ENCODE data around the gene MRPL11.
"Not testable (repeated sequence)": the region's sequence is repeated elsewhere in the genome, so short reads cannot be mapped to it uniquely, and the experiment has no call there.

The MRPL11 gene

GRCh38 chr11:66451663-66452062 is 13.0 kb upstream of the MRPL11 start:
- no peaks in the 10 kb centered on the region for H3K9me3 ChIP-seq (ENCODE audit: control insufficient read depth in 2 of 2, low read length in 2 of 2)
- H3K36me3 ChIP-seq (ENCODE audit: control insufficient read depth in 2 of 2, insufficient read depth in 2 of 2, low read length in 2 of 2), result no peaks in the 10 kb centered on the region
- H3K27ac ChIP-seq (ENCODE audit: low read length), result no peak overlapping the region
- no peak overlapping the region for H3K4me3 ChIP-seq (ENCODE audit: low read length in 2 of 2)
- no peaks in the 10 kb centered on the region for H3K4me1 ChIP-seq (ENCODE audit: control insufficient read depth, insufficient read depth, low read length)
- no peak overlapping the region for H3K9ac ChIP-seq (ENCODE audit: low read length in 2 of 2)
- H3K27me3 ChIP-seq (ENCODE audit: control insufficient read depth in 1 of 2, insufficient read depth in 2 of 2, low read length in 2 of 2), result no peaks in the 10 kb centered on the region

- Histone ChIP-seq H3K9ac (ENCODE audit: low read length in 2 of 2) (no peak overlapping the region), H3K4me3 (ENCODE audit: low read length in 2 of 2) (no peak overlapping the region), H3K27me3 (ENCODE audit: control insufficient read depth in 1 of 2, insufficient read depth in 2 of 2, low read length in 2 of 2) (no peaks in the 10 kb centered on the region), H3K36me3 (ENCODE audit: control insufficient read depth in 2 of 2, insufficient read depth in 2 of 2, low read length in 2 of 2) (no peaks in the 10 kb centered on the region), H3K9me3 (ENCODE audit: control insufficient read depth in 2 of 2, low read length in 2 of 2) (no peaks in the 10 kb centered on the region), H3K27ac (ENCODE audit: low read length) (no peak overlapping the region), H3K4me1 (ENCODE audit: control insufficient read depth, insufficient read depth, low read length) (no peaks in the 10 kb centered on the region)
These were observed 11.9 kb upstream of the MRPL11 start for GRCh38 chr11:66450560-66450959.

GRCh38 chr11:66448523-66448922 is 9.9 kb upstream of the MRPL11 start:
- no peaks in the 10 kb centered on the region for H3K27me3 ChIP-seq (ENCODE audit: control insufficient read depth in 1 of 2, insufficient read depth in 2 of 2, low read length in 2 of 2)
- no peak overlapping the region for H3K4me3 ChIP-seq (ENCODE audit: low read length in 2 of 2)
- H3K27ac ChIP-seq (ENCODE audit: low read length), result no peak overlapping the region
- H3K9me3 ChIP-seq (ENCODE audit: control insufficient read depth in 2 of 2, low read length in 2 of 2), result no peaks in the 10 kb centered on the region
- no peak overlapping the region for H3K9ac ChIP-seq (ENCODE audit: low read length in 2 of 2)
- no peaks in the 10 kb centered on the region for H3K4me1 ChIP-seq (ENCODE audit: control insufficient read depth, insufficient read depth, low read length)
- no peaks in the 10 kb centered on the region for H3K36me3 ChIP-seq (ENCODE audit: control insufficient read depth in 2 of 2, insufficient read depth in 2 of 2, low read length in 2 of 2)

GRCh38 chr11:66447012-66447411 is 8.4 kb upstream of the MRPL11 start:
- Histone ChIP-seq H3K4me3 (ENCODE audit: low read length in 2 of 2) (no peak overlapping the region), H3K36me3 (ENCODE audit: control insufficient read depth in 2 of 2, insufficient read depth in 2 of 2, low read length in 2 of 2) (no peaks in the 10 kb centered on the region), H3K4me1 (ENCODE audit: control insufficient read depth, insufficient read depth, low read length) (no peaks in the 10 kb centered on the region), H3K27me3 (ENCODE audit: control insufficient read depth in 1 of 2, insufficient read depth in 2 of 2, low read length in 2 of 2) (no peaks in the 10 kb centered on the region), H3K9ac (ENCODE audit: low read length in 2 of 2) (no peak overlapping the region), H3K9me3 (ENCODE audit: control insufficient read depth in 2 of 2, low read length in 2 of 2) (no peaks in the 10 kb centered on the region), H3K27ac (ENCODE audit: low read length) (no peak overlapping the region)

- Histone ChIP-seq H3K4me1 (ENCODE audit: control insufficient read depth, insufficient read depth, low read length) (no peaks in the 10 kb centered on the region), H3K9ac (ENCODE audit: low read length in 2 of 2) (no peak overlapping the region), H3K4me3 (ENCODE audit: low read length in 2 of 2) (no peak overlapping the region), H3K36me3 (ENCODE audit: control insufficient read depth in 2 of 2, insufficient read depth in 2 of 2, low read length in 2 of 2) (no peaks in the 10 kb centered on the region), H3K27me3 (ENCODE audit: control insufficient read depth in 1 of 2, insufficient read depth in 2 of 2, low read length in 2 of 2) (no peaks in the 10 kb centered on the region), H3K9me3 (ENCODE audit: control insufficient read depth in 2 of 2, low read length in 2 of 2) (no peaks in the 10 kb centered on the region), H3K27ac (ENCODE audit: low read length) (no peak overlapping the region)
These were observed 5.0 kb upstream of the MRPL11 start for GRCh38 chr11:66443602-66444001.

- not testable (repeated sequence) for H3K27ac ChIP-seq (ENCODE audit: low read length); H3K9me3 ChIP-seq (ENCODE audit: control insufficient read depth in 2 of 2, low read length in 2 of 2); H3K4me3 ChIP-seq (ENCODE audit: low read length in 2 of 2); H3K4me1 ChIP-seq (ENCODE audit: control insufficient read depth, insufficient read depth, low read length); H3K9ac ChIP-seq (ENCODE audit: low read length in 2 of 2); H3K36me3 ChIP-seq (ENCODE audit: control insufficient read depth in 2 of 2, insufficient read depth in 2 of 2, low read length in 2 of 2); H3K27me3 ChIP-seq (ENCODE audit: control insufficient read depth in 1 of 2, insufficient read depth in 2 of 2, low read length in 2 of 2)
These were observed 2.3 kb upstream of the MRPL11 start for GRCh38 chr11:66440940-66441282.

GRCh38 chr11:66440101-66440939 is 1.7 kb upstream of the MRPL11 start:
- not testable (repeated sequence) for H3K27ac ChIP-seq (ENCODE audit: low read length); H3K27me3 ChIP-seq (ENCODE audit: control insufficient read depth in 1 of 2, insufficient read depth in 2 of 2, low read length in 2 of 2); H3K4me1 ChIP-seq (ENCODE audit: control insufficient read depth, insufficient read depth, low read length); H3K4me3 ChIP-seq (ENCODE audit: low read length in 2 of 2); H3K9me3 ChIP-seq (ENCODE audit: control insufficient read depth in 2 of 2, low read length in 2 of 2); H3K9ac ChIP-seq (ENCODE audit: low read length in 2 of 2)
- peaks cover 8 to 10% of the 10 kb centered on the region in 2 donors for H3K36me3 ChIP-seq (ENCODE audit: control insufficient read depth in 2 of 2, insufficient read depth in 2 of 2, low read length in 2 of 2)

- peaks cover 10% of the 10 kb centered on the region for H3K4me1 ChIP-seq (ENCODE audit: control insufficient read depth, insufficient read depth, low read length)
- H3K27me3 ChIP-seq (ENCODE audit: control insufficient read depth in 1 of 2, insufficient read depth in 2 of 2, low read length in 2 of 2), result no peaks in the 10 kb centered on the region
- H3K4me3 ChIP-seq (ENCODE audit: low read length in 2 of 2), result peak overlapping the region; percentile 92 to 95
- H3K27ac ChIP-seq (ENCODE audit: low read length), result peak overlapping the region; percentile 94
- peaks cover 14 to 15% of the 10 kb centered on the region in 2 donors for H3K36me3 ChIP-seq (ENCODE audit: control insufficient read depth in 2 of 2, insufficient read depth in 2 of 2, low read length in 2 of 2)
- peak overlapping the region; percentile 91 to 95 for H3K9ac ChIP-seq (ENCODE audit: low read length in 2 of 2)
- no peaks in the 10 kb centered on the region for H3K9me3 ChIP-seq (ENCODE audit: control insufficient read depth in 2 of 2, low read length in 2 of 2)
These were observed 607 bp downstream of the MRPL11 start for GRCh38 chr11:66437979-66438503.

GRCh38 chr11:66432597-66432996 is 6.1 kb downstream of the MRPL11 start:
- Histone ChIP-seq H3K36me3 (ENCODE audit: control insufficient read depth in 2 of 2, insufficient read depth in 2 of 2, low read length in 2 of 2) (peaks cover 14 to 15% of the 10 kb centered on the region in 2 donors), H3K4me3 (ENCODE audit: low read length in 2 of 2) (no peak overlapping the region), H3K9ac (ENCODE audit: low read length in 2 of 2) (no peak overlapping the region), H3K9me3 (ENCODE audit: control insufficient read depth in 2 of 2, low read length in 2 of 2) (no peaks in the 10 kb centered on the region), H3K4me1 (ENCODE audit: control insufficient read depth, insufficient read depth, low read length) (peaks cover 2% of the 10 kb centered on the region), H3K27me3 (ENCODE audit: control insufficient read depth in 1 of 2, insufficient read depth in 2 of 2, low read length in 2 of 2) (no peaks in the 10 kb centered on the region), H3K27ac (ENCODE audit: low read length) (no peak overlapping the region)

- not testable (repeated sequence) for H3K27me3 ChIP-seq (ENCODE audit: control insufficient read depth in 1 of 2, insufficient read depth in 2 of 2, low read length in 2 of 2); H3K4me1 ChIP-seq (ENCODE audit: control insufficient read depth, insufficient read depth, low read length); H3K4me3 ChIP-seq (ENCODE audit: low read length in 2 of 2); H3K27ac ChIP-seq (ENCODE audit: low read length); H3K9me3 ChIP-seq (ENCODE audit: control insufficient read depth in 2 of 2, low read length in 2 of 2); H3K9ac ChIP-seq (ENCODE audit: low read length in 2 of 2)
- H3K36me3 ChIP-seq (ENCODE audit: control insufficient read depth in 2 of 2, insufficient read depth in 2 of 2, low read length in 2 of 2), result peaks cover 15 to 17% of the 10 kb centered on the region in 2 donors
These were observed 6.7 kb downstream of the MRPL11 start for GRCh38 chr11:66431871-66432329.

GRCh38 chr11:66431287-66431686 is 7.4 kb downstream of the MRPL11 start:
- not testable (repeated sequence) for H3K9me3 ChIP-seq (ENCODE audit: control insufficient read depth in 2 of 2, low read length in 2 of 2); H3K4me3 ChIP-seq (ENCODE audit: low read length in 2 of 2); H3K27ac ChIP-seq (ENCODE audit: low read length); H3K27me3 ChIP-seq (ENCODE audit: control insufficient read depth in 1 of 2, insufficient read depth in 2 of 2, low read length in 2 of 2); H3K4me1 ChIP-seq (ENCODE audit: control insufficient read depth, insufficient read depth, low read length); H3K9ac ChIP-seq (ENCODE audit: low read length in 2 of 2)
- peaks cover 15 to 17% of the 10 kb centered on the region in 2 donors for H3K36me3 ChIP-seq (ENCODE audit: control insufficient read depth in 2 of 2, insufficient read depth in 2 of 2, low read length in 2 of 2)

Measured in stomach smooth muscle (tissue), 2 donors.